Measurements from ENCODE around the gene PAPPA. TPM values are rescaled to one million over a fixed set of nuclear protein-coding genes. Genes with fewer than 3 reads are reported as not detected.

The PAPPA gene
- total RNA-seq, 3 donors from 2014 or later (not counting 1 experiment from before 2014, with no cell fraction given): not detected

DNA sequence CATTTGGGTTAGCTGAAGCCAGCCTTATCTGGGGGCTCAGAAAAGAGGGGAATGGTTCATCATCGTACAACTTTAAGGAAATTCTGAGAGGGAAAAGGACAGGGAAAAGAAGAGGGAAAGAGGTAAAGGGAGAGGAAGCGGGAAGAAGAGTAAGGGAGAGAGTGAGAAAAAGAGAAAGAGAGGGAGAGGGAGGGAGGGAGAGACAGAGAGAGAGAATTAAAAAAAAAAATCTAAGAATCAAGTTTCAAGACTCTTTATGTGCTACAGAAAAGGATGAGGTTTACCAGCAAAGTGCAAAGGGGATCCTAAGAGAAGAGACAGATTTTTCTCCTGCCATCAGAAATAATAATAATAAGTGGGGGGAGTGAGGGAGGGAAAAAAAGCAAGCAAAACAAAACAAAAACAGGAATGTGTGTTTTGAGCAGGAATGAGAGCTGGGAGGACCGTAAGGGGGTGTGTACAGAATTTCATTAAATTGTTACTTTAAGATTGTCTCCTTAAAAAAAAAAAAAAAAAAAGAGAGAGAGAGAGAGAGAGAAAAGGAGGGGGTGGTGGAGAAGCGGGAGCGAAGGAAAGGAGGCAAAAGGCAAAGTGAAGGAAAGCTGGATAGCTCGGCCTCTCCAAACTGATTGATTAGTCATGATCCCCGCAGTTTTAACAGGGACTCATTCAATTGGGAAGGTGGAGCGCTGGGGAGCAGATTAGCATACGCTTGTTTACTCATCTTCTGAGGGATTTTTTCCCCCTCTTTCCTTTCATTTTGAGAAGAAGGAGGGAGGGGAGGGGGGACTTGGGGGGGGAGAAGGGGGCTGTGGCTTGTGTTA lies 438 bp upstream of the PAPPA start:
- no peak for ATAC-seq
- no peak overlapping the region for H3K27ac ChIP-seq (ENCODE audit: low read length)
- peaks cover 23% of the 10 kb centered on the region for H3K27me3 ChIP-seq (ENCODE audit: control insufficient read depth, insufficient read depth, low read length)
- Mint-ChIP-seq H3K36me3 (peaks cover 29% of the 10 kb centered on the region), H3K27me3 (ENCODE audit: low read depth in 2 of 2) (peaks cover 47 to 60% of the 10 kb centered on the region in 2 donors), H3K27ac (no peak overlapping the region), H3K4me3 (no peak overlapping the region), H3K9me3 (peaks cover 0 to 2% of the 10 kb centered on the region in 2 donors), H3K4me1 (no peaks in the 10 kb centered on the region)
- TF ChIP-seq, protein P1, sequence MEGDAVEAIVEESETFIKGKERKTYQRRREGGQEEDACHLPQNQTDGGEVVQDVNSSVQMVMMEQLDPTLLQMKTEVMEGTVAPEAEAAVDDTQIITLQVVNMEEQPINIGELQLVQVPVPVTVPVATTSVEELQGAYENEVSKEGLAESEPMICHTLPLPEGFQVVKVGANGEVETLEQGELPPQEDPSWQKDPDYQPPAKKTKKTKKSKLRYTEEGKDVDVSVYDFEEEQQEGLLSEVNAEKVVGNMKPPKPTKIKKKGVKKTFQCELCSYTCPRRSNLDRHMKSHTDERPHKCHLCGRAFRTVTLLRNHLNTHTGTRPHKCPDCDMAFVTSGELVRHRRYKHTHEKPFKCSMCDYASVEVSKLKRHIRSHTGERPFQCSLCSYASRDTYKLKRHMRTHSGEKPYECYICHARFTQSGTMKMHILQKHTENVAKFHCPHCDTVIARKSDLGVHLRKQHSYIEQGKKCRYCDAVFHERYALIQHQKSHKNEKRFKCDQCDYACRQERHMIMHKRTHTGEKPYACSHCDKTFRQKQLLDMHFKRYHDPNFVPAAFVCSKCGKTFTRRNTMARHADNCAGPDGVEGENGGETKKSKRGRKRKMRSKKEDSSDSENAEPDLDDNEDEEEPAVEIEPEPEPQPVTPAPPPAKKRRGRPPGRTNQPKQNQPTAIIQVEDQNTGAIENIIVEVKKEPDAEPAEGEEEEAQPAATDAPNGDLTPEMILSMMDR (IDR thresholded peaks at IDR 0.05): no peak
- H3K4me3 ChIP-seq (ENCODE audit: low read length): no peak overlapping the region
- no peaks in the 10 kb centered on the region for H3K4me1 ChIP-seq (ENCODE audit: control insufficient read depth, insufficient read depth, low read length)
- no peak for DNase-seq
- intact Hi-C loops (cut with micrococcal nuclease): no loop called here
- H3K36me3 ChIP-seq (ENCODE audit: control insufficient read depth, insufficient read depth, low read length): no peaks in the 10 kb centered on the region
- 22% methylated on average over 7 of the region's 9 CpGs for WGBS (ENCODE audit: insufficient coverage)
- H3K9me3 ChIP-seq (ENCODE audit: control insufficient read depth, insufficient read depth, low read length): no peaks in the 10 kb centered on the region

DNA sequence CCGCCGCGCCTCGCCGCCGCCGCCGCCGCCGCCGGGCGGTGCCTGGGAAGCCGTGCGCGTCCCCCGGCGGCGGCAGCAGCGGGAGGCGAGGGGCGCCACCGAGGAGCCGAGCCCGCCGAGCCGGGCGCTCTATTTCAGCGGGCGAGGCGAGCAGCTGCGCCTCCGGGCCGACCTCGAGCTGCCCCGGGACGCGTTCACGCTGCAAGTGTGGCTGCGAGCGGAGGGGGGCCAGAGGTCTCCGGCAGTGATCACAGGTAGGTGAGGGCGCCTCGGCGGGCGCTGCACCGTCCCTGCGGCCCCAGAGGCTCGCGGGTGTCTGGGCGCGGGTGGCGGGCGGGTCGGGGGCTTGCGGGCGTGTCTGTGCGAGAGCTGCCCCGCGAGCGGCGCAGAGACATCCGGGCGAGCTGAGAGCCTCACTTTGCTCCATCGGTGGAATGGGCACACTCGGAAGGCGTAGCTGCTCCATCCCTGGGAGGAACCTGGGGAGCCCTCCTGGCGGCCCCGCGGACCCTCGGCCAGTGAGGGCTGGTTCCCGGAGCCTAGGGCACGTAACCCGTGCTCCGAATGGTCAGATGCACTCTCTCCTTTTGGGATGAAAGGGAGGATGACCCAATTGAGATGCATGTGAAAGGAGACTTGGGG lies 864 bp downstream of the PAPPA start:
- no peak overlapping the region for H3K27ac ChIP-seq (ENCODE audit: low read length)
- no peak for DNase-seq
- TF ChIP-seq, protein P1 (IDR thresholded peaks at IDR 0.05): no peak
- H3K4me1 ChIP-seq (ENCODE audit: control insufficient read depth, insufficient read depth, low read length): no peaks in the 10 kb centered on the region
- Mint-ChIP-seq H3K4me3 (no peak overlapping the region), H3K27ac (no peak overlapping the region), H3K4me1 (no peaks in the 10 kb centered on the region), H3K36me3 (peaks cover 29% of the 10 kb centered on the region), H3K27me3 (ENCODE audit: low read depth in 2 of 2) (peaks cover 52 to 73% of the 10 kb centered on the region in 2 donors), H3K9me3 (peaks cover 2 to 3% of the 10 kb centered on the region in 2 donors)
- no peak overlapping the region for H3K4me3 ChIP-seq (ENCODE audit: low read length)
- H3K27me3 ChIP-seq (ENCODE audit: control insufficient read depth, insufficient read depth, low read length): peaks cover 23% of the 10 kb centered on the region
- no peak for ATAC-seq
- no peaks in the 10 kb centered on the region for H3K36me3 ChIP-seq (ENCODE audit: control insufficient read depth, insufficient read depth, low read length)
- 4% methylated on average over 74 of the region's 74 CpGs for WGBS (ENCODE audit: insufficient coverage)
- no peaks in the 10 kb centered on the region for H3K9me3 ChIP-seq (ENCODE audit: control insufficient read depth, insufficient read depth, low read length)
- intact Hi-C loops (cut with micrococcal nuclease): no loop called here

DNA sequence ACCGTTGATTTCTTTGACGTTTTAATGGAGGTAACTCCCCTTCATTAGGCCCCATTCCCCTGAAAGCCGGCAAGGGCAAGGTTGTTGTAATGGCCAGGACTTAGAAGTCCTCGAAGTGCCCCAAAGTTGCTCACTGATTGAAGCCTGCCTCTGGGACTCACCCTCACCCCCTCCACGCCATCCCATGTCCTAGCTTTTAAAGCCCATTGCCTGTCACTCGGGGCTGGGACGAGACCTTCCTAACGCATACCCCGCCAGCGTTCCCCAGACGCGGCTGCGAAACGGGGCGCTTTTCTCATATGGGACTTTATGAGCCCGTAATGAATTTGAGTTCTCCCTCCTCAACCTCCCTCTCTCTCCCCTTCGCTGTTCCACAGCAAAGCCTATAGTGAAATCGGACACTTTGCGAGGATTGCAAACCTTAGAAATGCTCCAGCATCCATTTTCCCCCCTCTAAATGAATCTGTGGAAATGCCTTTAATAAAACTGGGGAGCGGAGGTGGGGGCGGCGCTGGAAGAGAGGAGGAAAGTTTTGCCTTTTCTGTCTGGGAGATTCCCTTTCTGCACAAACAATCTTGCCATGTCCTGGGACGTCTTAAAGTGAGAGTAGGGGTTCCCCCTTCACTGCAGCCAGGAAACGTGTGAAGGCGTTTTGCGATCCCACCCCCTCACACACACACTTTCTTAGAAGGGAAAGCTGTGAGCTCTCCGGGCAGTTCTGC lies 1.5 kb downstream of the PAPPA start:
- no peak overlapping the region for H3K4me3 ChIP-seq (ENCODE audit: low read length)
- H3K36me3 ChIP-seq (ENCODE audit: control insufficient read depth, insufficient read depth, low read length): no peaks in the 10 kb centered on the region
- ATAC-seq (no peak), DNase-seq (no peak)
- TF ChIP-seq, protein P1 (IDR thresholded peaks at IDR 0.05): no peak
- H3K9me3 ChIP-seq (ENCODE audit: control insufficient read depth, insufficient read depth, low read length): no peaks in the 10 kb centered on the region
- H3K4me3 Mint-ChIP-seq: no peak overlapping the region
- no peaks in the 10 kb centered on the region for H3K4me1 ChIP-seq (ENCODE audit: control insufficient read depth, insufficient read depth, low read length)
- peaks cover 52 to 75% of the 10 kb centered on the region in 2 donors for H3K27me3 Mint-ChIP-seq (ENCODE audit: low read depth in 2 of 2)
- no peaks in the 10 kb centered on the region for H3K4me1 Mint-ChIP-seq
- H3K27me3 ChIP-seq (ENCODE audit: control insufficient read depth, insufficient read depth, low read length): peaks cover 23% of the 10 kb centered on the region
- H3K27ac Mint-ChIP-seq: no peak overlapping the region
- H3K27ac ChIP-seq (ENCODE audit: low read length): no peak overlapping the region
- H3K36me3 Mint-ChIP-seq: peaks cover 29% of the 10 kb centered on the region
- 4% methylated on average over 26 of the region's 27 CpGs for WGBS (ENCODE audit: insufficient coverage)
- peaks cover 2 to 3% of the 10 kb centered on the region in 2 donors for H3K9me3 Mint-ChIP-seq
- intact Hi-C loops (cut with micrococcal nuclease): no loop called here
